ENCODE results near the gene TANGO2. TPM values are rescaled to one million over a fixed set of nuclear protein-coding genes. Genes with fewer than 3 reads are reported as not detected.

Gene TANGO2
- polyA plus RNA-seq, 1 of the 3 experiments (the other 2 are of a cell fraction) = 20.7 TPM

GRCh38 chr22:20014526-20015186 is 6.3 kb upstream of the TANGO2 start:
- Histone ChIP-seq H3K9me3 (no peaks in the 10 kb centered on the region), H3K4me2 (no peak overlapping the region), H3K4me3 (ENCODE audit: low read depth in 2 of 2, low read length in 1 of 2) (no peak overlapping the region), H3K79me2 (ENCODE audit: insufficient read depth) (no peaks in the 10 kb centered on the region), H3K4me1 (ENCODE audit: control insufficient read depth in 1 of 2, insufficient read depth in 2 of 2, low read depth in 1 of 2, low read length in 1 of 2) (peaks cover 0 to 60% of the 10 kb centered on the region in 2 experiments; a peak in 1 of 4 replicates), H2AFZ (ENCODE audit: low read depth) (no peak overlapping the region), H3K9me2 (no peaks in the 10 kb centered on the region), H4K20me1 (ENCODE audit: insufficient read depth) (no peaks in the 10 kb centered on the region), H3K27ac (ENCODE audit: low read depth in 2 of 2, low read length in 1 of 2) (no peak overlapping the region), H3K27me3 (ENCODE audit: insufficient read depth) (no peaks in the 10 kb centered on the region), H3F3A (replicated peaks; ENCODE audit: insufficient read depth) (peaks cover 5% of the 10 kb centered on the region), H3K9ac (no peak overlapping the region), H3K36me3 (replicated peaks in 1 of 2; ENCODE audit: control insufficient read depth in 1 of 2, insufficient read depth in 2 of 2, low read length in 1 of 2) (no peaks in the 10 kb centered on the region)
- ChIA-PET POLR2A (interaction anchor here (0.6 to 4.8 kb wide), 4 partner anchors 28 to 290 kb away, joined by 3 to 63 read pairs (median 9); no protein-coding TSS in a partner anchor), CTCF (interaction anchor here (1.0 to 8.9 kb wide), 13 partner anchors 11 to 284 kb away, joined by 3 to 501 read pairs (median 10); no protein-coding TSS in a partner anchor)
- 100% methylated on average over 1 of the region's 5 CpGs for WGBS (ENCODE audit: low lambda C conversion rate)
- TF ChIP-seq TAF1 (IDR thresholded peaks at IDR 0.05; ENCODE audit: borderline replicate concordance, low read depth, low read length) (no peak), NFIC (IDR thresholded peaks at IDR 0.05; ENCODE audit: borderline replicate concordance) (no peak), CTCF (IDR thresholded peaks at IDR 0.05) (no peak), RCOR1 (IDR thresholded peaks at IDR 0.05; ENCODE audit: low read length) (no peak)
- no peak for DNase-seq

- 91% methylated on average over 9 of the region's 10 CpGs for WGBS (ENCODE audit: low lambda C conversion rate)
Measured at GRCh38 chr22:20015187-20015625, 5.7 kb upstream of the TANGO2 start.

More at GRCh38 chr22:20015187-20015625, 5.7 kb upstream of the TANGO2 start:
- H4K20me1 ChIP-seq (ENCODE audit: insufficient read depth) = no peaks in the 10 kb centered on the region
- no peaks in the 10 kb centered on the region for H3K36me3 ChIP-seq (replicated peaks in 1 of 2; ENCODE audit: control insufficient read depth in 1 of 2, insufficient read depth in 2 of 2, low read length in 1 of 2)
- no peak overlapping the region for H3K9ac ChIP-seq
- H3K9me3 ChIP-seq = no peaks in the 10 kb centered on the region
- no peak overlapping the region for H2AFZ ChIP-seq (ENCODE audit: low read depth)
- no peak overlapping the region; a peak in 1 of 4 replicates for H3K4me3 ChIP-seq (ENCODE audit: low read depth in 2 of 2, low read length in 1 of 2)
- H3K27ac ChIP-seq (ENCODE audit: low read depth in 2 of 2, low read length in 1 of 2) = no peak overlapping the region
- H3K9me2 ChIP-seq = no peaks in the 10 kb centered on the region
- peaks cover 5% of the 10 kb centered on the region for H3F3A ChIP-seq (replicated peaks; ENCODE audit: insufficient read depth)
- ChIA-PET POLR2A (interaction anchor here (0.5 to 4.8 kb wide), 4 partner anchors 24 to 53 kb away, joined by 3 to 63 read pairs (median 9); no protein-coding TSS in a partner anchor), CTCF (interaction anchor here (0.9 to 8.9 kb wide), 9 partner anchors 12 to 285 kb away, joined by 3 to 501 read pairs (median 6); no protein-coding TSS in a partner anchor)
- no peak for TF ChIP-seq FOXM1 (IDR thresholded peaks at IDR 0.05; ENCODE audit: low read depth)
- no peak for DNase-seq
- peaks cover 0 to 56% of the 10 kb centered on the region in 2 experiments; a peak in 1 of 4 replicates for H3K4me1 ChIP-seq (ENCODE audit: control insufficient read depth in 1 of 2, insufficient read depth in 2 of 2, low read depth in 1 of 2, low read length in 1 of 2)
- H3K4me2 ChIP-seq = no peak overlapping the region
- no peaks in the 10 kb centered on the region for H3K27me3 ChIP-seq (ENCODE audit: insufficient read depth)
- H3K79me2 ChIP-seq (ENCODE audit: insufficient read depth) = no peaks in the 10 kb centered on the region
